ENCODE results near the gene LRRC45.

The LRRC45 gene

GRCh38 chr17:82021900-82022309 is 1.2 kb upstream of the LRRC45 start:
- TF ChIP-seq CTCF (IDR thresholded peaks at IDR 0.05; ENCODE audit: low read depth, low read length), result no peak
- peak overlapping the region; percentile 85 for H3K4me3 ChIP-seq (ENCODE audit: low read depth, low read length)

- TF ChIP-seq CTCF (IDR thresholded peaks at IDR 0.05; ENCODE audit: low read depth, low read length), result no peak
- H3K4me3 ChIP-seq (ENCODE audit: low read depth, low read length), result peak within 1 kb of the TSS; percentile 85
These were observed 660 bp upstream of the LRRC45 start, which contains the start of gene CENPX for GRCh38 chr17:82022310-82022980. Gene CENPX (minus strand): TSS chr17:82022878. CDS start chr17:82022861, 17 bp downstream.

- peak overlapping the region; percentile 72 for H3K4me3 ChIP-seq (ENCODE audit: low read depth, low read length)
- TF ChIP-seq CTCF (IDR thresholded peaks at IDR 0.05; ENCODE audit: low read depth, low read length), result no peak
These were observed 539 bp downstream of the LRRC45 start for GRCh38 chr17:82023447-82024241.

- no peak for TF ChIP-seq CTCF (IDR thresholded peaks at IDR 0.05; ENCODE audit: low read depth, low read length)
- no peak overlapping the region for H3K4me3 ChIP-seq (ENCODE audit: low read depth, low read length)
These were observed 1.8 kb downstream of the LRRC45 start for GRCh38 chr17:82024859-82025258.

GRCh38 chr17:82025401-82026107 is 2.4 kb downstream of the LRRC45 start:
- TF ChIP-seq CTCF (IDR thresholded peaks at IDR 0.05; ENCODE audit: low read depth, low read length), result no peak

GRCh38 chr17:82028246-82028645 is 5.1 kb downstream of the LRRC45 start:
- TF ChIP-seq CTCF (IDR thresholded peaks at IDR 0.05; ENCODE audit: low read depth, low read length), result no peak
- H3K4me3 ChIP-seq (ENCODE audit: low read depth, low read length), result no peak overlapping the region

More at GRCh38 chr17:82025401-82026107, 2.4 kb downstream of the LRRC45 start:
- no peak overlapping the region for H3K4me3 ChIP-seq (ENCODE audit: low read depth, low read length)

Measured in WI38 (cell line).